A673 (cell line): ENCODE measurements around the gene MAGI1.

Source experiments
- EZH2 ChIP-seq: fragments of 200-600 bp; sonication (generic); IDR thresholded peaks from 2 replicates; pipeline ENCODE4 v1.6.1; 2017; ENCODE audit warnings: borderline replicate concordance, low read depth, mild to moderate bottlenecking, mixed read lengths, antibody characterized with exemption, low read length; ENCODE audit not compliant: poor library complexity, severe bottlenecking
- TF ChIP-seq, protein P1 (sequence below): fragments of 300-800, 200-600 bp; sonication (generic); conservative IDR thresholded peaks from 2 replicates; pipeline ENCODE4 v1.5.1; 2017; ENCODE audit warnings: low read depth, mild to moderate bottlenecking, antibody characterized with exemption, low read length, moderate library complexity, mixed read lengths

DNA sequence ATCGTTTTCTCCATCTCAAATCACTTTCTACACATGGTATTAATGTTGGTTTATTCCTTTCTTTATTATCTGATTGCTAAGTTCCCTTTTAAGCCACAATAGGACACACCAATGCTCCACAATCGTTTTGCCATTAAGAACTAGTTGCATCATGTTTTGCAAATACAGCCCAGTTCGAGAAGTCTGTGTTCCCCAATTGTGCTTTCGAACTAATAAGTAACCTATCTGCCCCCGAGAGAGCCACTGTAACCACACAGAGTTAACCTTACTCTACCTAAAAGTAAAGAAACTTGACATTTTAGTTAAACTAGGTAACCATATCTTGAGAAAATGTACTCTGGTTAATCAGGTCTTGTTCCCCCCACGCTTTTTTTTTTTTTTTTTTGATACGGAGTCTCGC lies 39.1 kb downstream of the MAGI1 start:
- TF ChIP-seq, protein P1, sequence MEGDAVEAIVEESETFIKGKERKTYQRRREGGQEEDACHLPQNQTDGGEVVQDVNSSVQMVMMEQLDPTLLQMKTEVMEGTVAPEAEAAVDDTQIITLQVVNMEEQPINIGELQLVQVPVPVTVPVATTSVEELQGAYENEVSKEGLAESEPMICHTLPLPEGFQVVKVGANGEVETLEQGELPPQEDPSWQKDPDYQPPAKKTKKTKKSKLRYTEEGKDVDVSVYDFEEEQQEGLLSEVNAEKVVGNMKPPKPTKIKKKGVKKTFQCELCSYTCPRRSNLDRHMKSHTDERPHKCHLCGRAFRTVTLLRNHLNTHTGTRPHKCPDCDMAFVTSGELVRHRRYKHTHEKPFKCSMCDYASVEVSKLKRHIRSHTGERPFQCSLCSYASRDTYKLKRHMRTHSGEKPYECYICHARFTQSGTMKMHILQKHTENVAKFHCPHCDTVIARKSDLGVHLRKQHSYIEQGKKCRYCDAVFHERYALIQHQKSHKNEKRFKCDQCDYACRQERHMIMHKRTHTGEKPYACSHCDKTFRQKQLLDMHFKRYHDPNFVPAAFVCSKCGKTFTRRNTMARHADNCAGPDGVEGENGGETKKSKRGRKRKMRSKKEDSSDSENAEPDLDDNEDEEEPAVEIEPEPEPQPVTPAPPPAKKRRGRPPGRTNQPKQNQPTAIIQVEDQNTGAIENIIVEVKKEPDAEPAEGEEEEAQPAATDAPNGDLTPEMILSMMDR: no peak
- TF ChIP-seq EZH2: no peak
